Mammary epithelial cell (primary cell): Measurements from ENCODE around the gene TGDS.

Experiments
- CTCF ChIP-seq, 2 donors: IDR thresholded peaks in 1 of 2; conservative IDR thresholded peaks in 1 of 2; 2 replicates each; pipeline ENCODE4 v1.5.1; 2011 to 2012; ENCODE audit warnings: inconsistent platforms in 2 of 2, low read length in 2 of 2, mild to moderate bottlenecking in 2 of 2, control low read depth in 1 of 2, low read depth in 1 of 2; ENCODE audit not compliant: insufficient read depth in 1 of 2; ENCODE audit errors: extremely low read depth in 1 of 2
- EZH2 ChIP-seq: IDR thresholded peaks from 2 replicates; pipeline ENCODE4 v1.6.1; 2012; ENCODE audit warnings: low read length, inconsistent platforms, borderline replicate concordance

GRCh38 chr13:94525781-94526180, 70.2 kb downstream of the TGDS start:
- TF ChIP-seq CTCF (conservative IDR thresholded peaks at IDR 0.05 in 1 of 2, IDR thresholded peaks at IDR 0.05 in 1 of 2; ENCODE audit: extremely low read depth in 1 of 2, insufficient read depth in 1 of 2, low read depth in 1 of 2, low read length in 2 of 2) = no peak
- TF ChIP-seq EZH2 = no peak
